Measurements from ENCODE around the gene EIF1B. TPM values are rescaled to one million over a fixed set of nuclear protein-coding genes. Genes with fewer than 3 reads are reported as not detected.

Gene EIF1B
- total RNA-seq, 6 experiments from 2014 or later: 32.0 to 41.6 (median 38.3) TPM

DNA sequence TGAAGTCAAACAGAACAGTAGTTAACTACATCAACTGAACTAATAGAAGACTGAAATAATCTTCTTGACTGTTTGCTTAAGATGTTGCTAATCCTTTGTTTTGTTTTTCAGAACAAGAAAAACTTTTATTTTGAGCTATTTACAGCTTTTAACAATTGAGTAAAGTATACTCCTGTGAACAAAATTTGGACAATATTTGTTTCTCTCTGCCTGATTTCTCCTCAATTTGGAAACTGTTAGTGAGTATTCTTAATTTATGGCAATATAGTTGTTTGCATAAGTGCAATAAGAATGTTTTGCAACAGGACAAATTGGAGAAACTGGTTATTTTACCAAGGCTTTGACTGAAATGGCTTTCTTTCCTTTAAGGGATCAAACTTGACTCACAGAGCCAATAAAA lies 41.0 kb downstream of the EIF1B start:
- Mint-ChIP-seq H3K9me3 (no peaks in the 10 kb centered on the region), H3K4me3 (no peak overlapping the region), H3K36me3 (ENCODE audit: low read depth) (no peaks in the 10 kb centered on the region), H3K27me3 (ENCODE audit: insufficient read depth) (no peaks in the 10 kb centered on the region), H3K4me1 (ENCODE audit: low read depth) (no peaks in the 10 kb centered on the region), H3K27ac (no peak overlapping the region)
- DNase-seq: no peak
- no peak for TF ChIP-seq CTCF (IDR thresholded peaks at IDR 0.05)

- Mint-ChIP-seq H3K27me3 (ENCODE audit: insufficient read depth) (no peaks in the 10 kb centered on the region), H3K9me3 (no peaks in the 10 kb centered on the region), H3K4me3 (no peak overlapping the region), H3K27ac (no peak overlapping the region), H3K4me1 (ENCODE audit: low read depth) (no peaks in the 10 kb centered on the region), H3K36me3 (ENCODE audit: low read depth) (no peaks in the 10 kb centered on the region)
- no peak for TF ChIP-seq CTCF (IDR thresholded peaks at IDR 0.05)
- DNase-seq: no peak
These were observed 45.9 kb downstream of the EIF1B start for GRCh38 chr3:40355410-40355809.

- H3K36me3 Mint-ChIP-seq (ENCODE audit: low read depth): no peaks in the 10 kb centered on the region
These were observed 48.9 kb downstream of the EIF1B start for GRCh38 chr3:40358454-40358853.

More at GRCh38 chr3:40358454-40358853, 48.9 kb downstream of the EIF1B start:
- TF ChIP-seq CTCF (IDR thresholded peaks at IDR 0.05): no peak
- Mint-ChIP-seq H3K9me3 (no peaks in the 10 kb centered on the region), H3K4me1 (ENCODE audit: low read depth) (no peaks in the 10 kb centered on the region), H3K27ac (no peak overlapping the region), H3K4me3 (no peak overlapping the region), H3K27me3 (ENCODE audit: insufficient read depth) (no peaks in the 10 kb centered on the region; the same call in 1 of the 2 replicates)
- DNase-seq: no peak

Other genes starting within 250 kb of the EIF1B start
- gene ENTPD3, start 77.5 kb downstream of the EIF1B start, total RNA-seq (2021; fragmentation: NEBNext Ultra II Directional; extraction: Animal tissue kit (Norgen Biotek cat#: 25700)): not detected
- gene RPL14, start 147.6 kb downstream of the EIF1B start, total RNA-seq (2021; fragmentation: NEBNext Ultra II Directional; extraction: Animal tissue kit (Norgen Biotek cat#: 25700)): 1,000 to 10,000 TPM; 1,695 to 2,062 (median 1,834) TPM
- 1 to 10 TPM; 3.2 to 5.1 (median 4.7) TPM for gene ZNF619, start 167.4 kb downstream of the EIF1B start, total RNA-seq (2021; fragmentation: NEBNext Ultra II Directional; extraction: Animal tissue kit (Norgen Biotek cat#: 25700))
- gene ZNF620, start 196.3 kb downstream of the EIF1B start, total RNA-seq (2021; fragmentation: NEBNext Ultra II Directional; extraction: Animal tissue kit (Norgen Biotek cat#: 25700)): 1 to 10 TPM in 1 of 6 experiments, under 1 TPM in 5; 0.54 to 1.2 (median 0.69) TPM
- gene ZNF621, start 215.3 kb downstream of the EIF1B start, total RNA-seq (2021; fragmentation: NEBNext Ultra II Directional; extraction: Animal tissue kit (Norgen Biotek cat#: 25700)): 10 to 100 TPM; 18.1 to 21.3 (median 20.5) TPM

Measured in HFFc6 (cell line).